Loucy (cell line): ENCODE measurements around the gene KIF11.

Experiments
- H2AFZ ChIP-seq: fragments of 200-600 bp; sonication (generic); 2 replicates; pipeline ENCODE4 v1.6.0; 2016; ENCODE audit warnings: antibody characterized with exemption, mild to moderate bottlenecking, low read length, moderate library complexity
- H3F3A ChIP-seq: fragments of 200-600 bp; 2 replicates; pipeline ENCODE4 v1.6.0; 2016; ENCODE audit warnings: antibody characterized with exemption, low read depth, mild to moderate bottlenecking
- H3K27me3 ChIP-seq: fragments of 200-600 bp; sonication (generic); 2 replicates; pipeline ENCODE4 v1.6.1; 2014; ENCODE audit warnings: low read length, mild to moderate bottlenecking; ENCODE audit not compliant: insufficient read depth, poor library complexity, severe bottlenecking
- H3K36me3 ChIP-seq: fragments of 200-600 bp; sonication (generic); 2 replicates; pipeline ENCODE4 v1.6.1; 2016; ENCODE audit warnings: low read length; ENCODE audit not compliant: insufficient read depth
- H3K4me1 ChIP-seq: fragments of 200-600 bp; sonication (generic); 2 replicates; pipeline ENCODE4 v1.5.1; 2014; ENCODE audit warnings: low read length, mild to moderate bottlenecking; ENCODE audit not compliant: insufficient read depth, poor library complexity, severe bottlenecking
- H3K4me2 ChIP-seq: fragments of 200-600 bp; sonication (generic); 2 replicates; pipeline ENCODE4 v1.6.0; 2014; ENCODE audit warnings: antibody characterized with exemption, low read length, low read depth, mild to moderate bottlenecking; ENCODE audit not compliant: poor library complexity, severe bottlenecking
- H3K4me3 ChIP-seq: fragments of 200-600 bp; sonication (generic); 2 replicates; pipeline ENCODE4 v1.5.1; 2014; ENCODE audit warnings: low read length, mild to moderate bottlenecking, mixed read lengths; ENCODE audit not compliant: poor library complexity, severe bottlenecking
- H3K79me2 ChIP-seq: fragments of 200-600 bp; sonication (generic); 2 replicates; pipeline ENCODE4 v1.6.1; 2014; ENCODE audit warnings: low read length; ENCODE audit not compliant: insufficient read depth
- H3K9ac ChIP-seq: fragments of 200-600 bp; sonication (generic); 2 replicates; pipeline ENCODE4 v1.6.0; 2014; ENCODE audit warnings: mild to moderate bottlenecking, low read depth, low read length, moderate library complexity; ENCODE audit not compliant: poor library complexity, severe bottlenecking
- H3K9me2 ChIP-seq: fragments of 200-600 bp; sonication (generic); replicated peaks from 2 replicates; pipeline ENCODE4 v1.6.1; 2016; ENCODE audit warnings: low read depth, low read length, mixed read lengths
- H3K9me3 ChIP-seq: fragments of 200-600 bp; sonication (generic); 2 replicates; pipeline ENCODE4 v1.6.1; 2014; ENCODE audit warnings: mild to moderate bottlenecking, antibody characterized with exemption, low read length, low read depth; ENCODE audit not compliant: insufficient read depth
- H4K20me1 ChIP-seq: fragments of 200-600 bp; sonication (generic); 2 replicates; pipeline ENCODE4 v1.6.0; 2014; ENCODE audit warnings: antibody characterized with exemption, low read length, mild to moderate bottlenecking; ENCODE audit not compliant: insufficient read depth, poor library complexity, severe bottlenecking
- CTCF ChIP-seq: fragments of 200-600 bp; sonication (generic); conservative IDR thresholded peaks from 2 replicates; pipeline ENCODE4 v1.5.1; 2014; ENCODE audit warnings: mild to moderate bottlenecking, antibody characterized with exemption, low read length
- EZH2phosphoT487 ChIP-seq: fragments of 200-600 bp; IDR thresholded peaks from 2 replicates; pipeline ENCODE4 v1.6.1; 2018; ENCODE audit warnings: antibody characterized with exemption, mild to moderate bottlenecking, moderate library complexity, borderline replicate concordance

Gene KIF11

GRCh38 chr10:92688927-92689662 is 96.2 kb downstream of the KIF11 start:
- Histone ChIP-seq H3K4me1 (peaks cover 31% of the 10 kb centered on the region), H3K36me3 (peaks cover 24% of the 10 kb centered on the region), H4K20me1 (peaks cover 33% of the 10 kb centered on the region), H3K4me2 (peak overlapping the region; percentile 83), H3K4me3 (peak overlapping the region; percentile 85), H3F3A (peaks cover 12% of the 10 kb centered on the region), H3K79me2 (peaks cover 54% of the 10 kb centered on the region), H3K9me3 (no peaks in the 10 kb centered on the region), H3K27me3 (peaks cover 18% of the 10 kb centered on the region), H3K9ac (peak overlapping the region; percentile 82), H2AFZ (peak overlapping the region; percentile 76), H3K9me2 (no peaks in the 10 kb centered on the region)
- TF ChIP-seq EZH2phosphoT487 (no peak), CTCF (peak; percentile 45)

- Histone ChIP-seq H3K79me2 (peaks cover 60% of the 10 kb centered on the region), H3F3A (peaks cover 12% of the 10 kb centered on the region), H3K4me3 (peak within 1 kb of the TSS; percentile 94), H3K4me2 (peak within 1 kb of the TSS; percentile 94), H3K9me3 (no peaks in the 10 kb centered on the region), H3K27me3 (peaks cover 18% of the 10 kb centered on the region), H2AFZ (peak within 1 kb of the TSS; percentile 76), H4K20me1 (peaks cover 40% of the 10 kb centered on the region), H3K4me1 (peaks cover 37% of the 10 kb centered on the region), H3K36me3 (peaks cover 31% of the 10 kb centered on the region), H3K9ac (peak within 1 kb of the TSS; percentile 97), H3K9me2 (no peaks in the 10 kb centered on the region)
- no peak for TF ChIP-seq CTCF
- TF ChIP-seq EZH2phosphoT487: no peak
Measured at GRCh38 chr10:92689663-92690210, 96.8 kb downstream of the KIF11 start, which contains the start of gene HHEX. Gene HHEX (plus strand): TSS chr10:92689955. CDS start chr10:92689987, 32 bp downstream.

GRCh38 chr10:92690211-92690914 is 97.4 kb downstream of the KIF11 start:
- Histone ChIP-seq H3K79me2 (peaks cover 67% of the 10 kb centered on the region), H2AFZ (no peak overlapping the region), H3K9me2 (no peaks in the 10 kb centered on the region), H3K27me3 (peaks cover 18% of the 10 kb centered on the region), H3K9me3 (no peaks in the 10 kb centered on the region), H3K36me3 (peaks cover 37% of the 10 kb centered on the region), H3K4me3 (peak overlapping the region; percentile 94), H3F3A (peaks cover 12% of the 10 kb centered on the region), H3K4me1 (peaks cover 42% of the 10 kb centered on the region), H3K9ac (peak overlapping the region; percentile 97), H4K20me1 (peaks cover 46% of the 10 kb centered on the region), H3K4me2 (peak overlapping the region; percentile 94)
- TF ChIP-seq CTCF (no peak), EZH2phosphoT487 (peak; percentile 98; the same call in 1 of the 2 replicates)
